OCI-LY3 (cell line): ENCODE results near the gene SYNDIG1.

ENCODE experiments used
- H2AFZ ChIP-seq: fragments of 200-600, 300-600 bp; shearing (Covaris generic); 2 replicates; pipeline ENCODE4 v1.6.0; 2014; ENCODE audit warnings: antibody characterized with exemption, low read depth, low read length
- H3K27ac ChIP-seq: fragments of 200-600, 300-600 bp; sonication (generic); 2 replicates; pipeline ENCODE4 v1.5.1; 2014; ENCODE audit warnings: mild to moderate bottlenecking, low read length, moderate library complexity, mixed read lengths
- H3K27me3 ChIP-seq: fragments of 200-600, 300-600 bp; sonication (generic); 2 replicates; pipeline ENCODE4 v1.6.1; 2014; ENCODE audit warnings: low read depth, low read length, mixed read lengths
- H3K36me3 ChIP-seq: fragments of 200-600, 300-600 bp; sonication (generic); replicated peaks from 2 replicates; pipeline ENCODE3; 2014; ENCODE audit warnings: low read depth, low read length, mixed read lengths
- H3K4me1 ChIP-seq: fragments of 300-600, 200-600 bp; sonication (generic); 2 replicates; pipeline ENCODE4 v1.6.1; 2014; ENCODE audit warnings: low read length, mixed read lengths
- H3K4me2 ChIP-seq: fragments of 200-600, 300-600 bp; sonication (generic); 2 replicates; pipeline ENCODE4 v1.6.1; 2014; ENCODE audit warnings: low read length, mixed read lengths
- H3K4me3 ChIP-seq: fragments of 300-600, 200-600 bp; sonication (generic); 2 replicates; pipeline ENCODE4 v1.5.1; 2014; ENCODE audit warnings: antibody characterized with exemption, mild to moderate bottlenecking, low read length, moderate library complexity
- H3K79me2 ChIP-seq: fragments of 300-600, 200-600 bp; shearing (Covaris generic); 2 replicates; pipeline ENCODE4 v1.6.1; 2014; ENCODE audit warnings: mild to moderate bottlenecking, low read length, mixed read lengths
- H3K9ac ChIP-seq: fragments of 300-600, 200-600 bp; shearing (Covaris generic); 2 replicates; pipeline ENCODE4 v1.6.0; 2014; ENCODE audit warnings: mild to moderate bottlenecking, low read length, moderate library complexity
- H3K9me3 ChIP-seq: fragments of 200-600, 300-600 bp; shearing (Covaris generic); 2 replicates; pipeline ENCODE4 v1.6.1; 2014; ENCODE audit warnings: low read length, mixed read lengths; ENCODE audit not compliant: insufficient read depth
- H4K20me1 ChIP-seq: fragments of 200-600, 300-600 bp; sonication (generic); 2 replicates; pipeline ENCODE4 v1.6.1; 2016; ENCODE audit warnings: low read length, mixed read lengths; ENCODE audit not compliant: insufficient read depth
- CTCF ChIP-seq: fragments of 200-600, 300-600 bp; sonication (generic); IDR thresholded peaks from 2 replicates; pipeline ENCODE4 v1.5.1; 2014; ENCODE audit warnings: antibody characterized with exemption, low read length, low read depth
- EZH2phosphoT487 ChIP-seq: fragments of 200-600 bp; shearing (Covaris generic); IDR thresholded peaks from 2 replicates; pipeline ENCODE4 v1.6.1; 2018; ENCODE audit warnings: antibody characterized with exemption, mixed run types, low read depth

The SYNDIG1 gene

GRCh38 chr20:24665741-24666191, 196.3 kb downstream of the SYNDIG1 start:
- no peaks in the 10 kb centered on the region for H3K79me2 ChIP-seq
- H3K9ac ChIP-seq = no peak overlapping the region
- H3K9me3 ChIP-seq = no peaks in the 10 kb centered on the region
- H3K4me2 ChIP-seq = no peak overlapping the region
- no peak overlapping the region for H2AFZ ChIP-seq
- H3K4me3 ChIP-seq = no peak overlapping the region
- H4K20me1 ChIP-seq = no peaks in the 10 kb centered on the region
- TF ChIP-seq CTCF = no peak
- no peaks in the 10 kb centered on the region for H3K36me3 ChIP-seq
- peaks cover 61% of the 10 kb centered on the region for H3K27me3 ChIP-seq
- no peak overlapping the region for H3K27ac ChIP-seq
- H3K4me1 ChIP-seq = peaks cover under 1% of the 10 kb centered on the region

DNA sequence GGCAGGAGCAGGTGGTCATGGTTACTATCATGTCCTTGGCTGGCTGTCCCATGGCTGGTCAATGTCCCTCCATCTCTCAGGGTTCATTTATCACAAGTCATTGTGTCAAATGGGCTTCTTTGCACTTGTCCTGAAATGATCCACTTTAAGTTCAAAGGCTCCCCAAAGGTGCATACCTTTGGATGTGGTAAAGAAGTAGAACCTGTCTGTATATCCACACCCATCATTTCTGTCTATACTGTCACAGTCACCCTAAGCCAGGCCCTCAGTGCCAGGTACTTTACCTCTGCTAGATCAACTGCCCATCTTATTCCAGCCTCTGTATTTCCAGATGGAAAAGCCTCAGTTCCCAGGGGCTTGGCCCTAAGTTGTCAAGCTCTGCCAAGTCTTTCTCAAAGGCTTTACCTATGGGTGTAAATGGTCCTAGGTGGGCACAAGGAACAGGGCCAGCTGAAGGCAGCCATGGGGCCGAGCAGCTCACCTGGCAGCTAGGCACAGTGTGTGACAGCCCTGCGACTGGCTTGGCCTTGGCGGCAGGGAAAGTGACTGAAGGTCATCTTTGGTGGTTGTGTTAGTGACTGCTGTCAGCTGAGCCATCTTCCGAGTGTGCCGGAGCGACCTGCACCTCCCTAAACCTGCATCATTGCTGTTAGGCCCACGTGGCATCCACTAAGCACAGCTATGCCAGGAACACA, 198.4 kb downstream of the SYNDIG1 start:
- Histone ChIP-seq H3K4me1 (peaks cover 21% of the 10 kb centered on the region), H3K27me3 (peaks cover 49% of the 10 kb centered on the region), H3K4me2 (no peak overlapping the region), H3K79me2 (no peaks in the 10 kb centered on the region), H4K20me1 (no peaks in the 10 kb centered on the region), H3K9me3 (no peaks in the 10 kb centered on the region), H3K9ac (no peak overlapping the region), H3K4me3 (no peak overlapping the region), H3K36me3 (no peaks in the 10 kb centered on the region), H2AFZ (no peak overlapping the region), H3K27ac (no peak overlapping the region)
- TF ChIP-seq CTCF (no peak), EZH2phosphoT487 (no peak)

GRCh38 chr20:24668384-24668702, 198.9 kb downstream of the SYNDIG1 start:
- Histone ChIP-seq H3K4me2 (no peak overlapping the region), H3K27me3 (peaks cover 44% of the 10 kb centered on the region), H3K9ac (no peak overlapping the region), H3K9me3 (no peaks in the 10 kb centered on the region), H3K4me1 (peaks cover 26% of the 10 kb centered on the region), H3K27ac (no peak overlapping the region), H3K4me3 (no peak overlapping the region), H3K79me2 (no peaks in the 10 kb centered on the region), H3K36me3 (no peaks in the 10 kb centered on the region), H4K20me1 (no peaks in the 10 kb centered on the region), H2AFZ (no peak overlapping the region)
- TF ChIP-seq EZH2phosphoT487 = no peak
- TF ChIP-seq CTCF = no peak

DNA sequence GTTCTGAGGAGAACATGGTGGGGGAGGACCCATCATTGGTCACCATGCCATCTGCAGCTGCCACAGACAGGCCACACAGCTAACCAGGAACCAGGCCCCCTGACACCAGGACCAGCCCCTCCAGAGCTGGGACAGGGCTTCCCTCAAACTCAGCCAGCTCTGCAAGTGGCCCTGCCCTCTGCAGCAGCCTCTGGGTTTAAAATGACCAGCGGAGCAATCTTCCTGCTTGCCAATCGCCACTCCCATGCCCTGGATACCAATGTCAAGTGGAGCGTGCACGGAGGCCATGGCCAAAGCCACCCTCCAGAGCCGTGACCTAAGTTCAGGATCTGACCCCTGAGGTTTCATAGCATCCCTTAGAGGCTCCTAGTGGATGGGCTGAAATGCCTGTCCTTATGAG, 199.4 kb downstream of the SYNDIG1 start:
- H3K27ac ChIP-seq = no peak overlapping the region

More for the DNA sequence above, 199.4 kb downstream of the SYNDIG1 start:
- Histone ChIP-seq H3K4me3 (no peak overlapping the region), H3K79me2 (no peaks in the 10 kb centered on the region), H3K9me3 (no peaks in the 10 kb centered on the region), H3K4me1 (peaks cover 31% of the 10 kb centered on the region), H3K9ac (no peak overlapping the region), H2AFZ (no peak overlapping the region), H3K4me2 (no peak overlapping the region), H4K20me1 (no peaks in the 10 kb centered on the region), H3K27me3 (peaks cover 39% of the 10 kb centered on the region), H3K36me3 (no peaks in the 10 kb centered on the region)
- TF ChIP-seq EZH2phosphoT487 (no peak), CTCF (no peak)
